HepG2 (cell line): ENCODE results near the gene TRAPPC12. TPM values are rescaled to one million over a fixed set of nuclear protein-coding genes. Genes with fewer than 3 reads are reported as not detected.

Source experiments
- ETV5 ChIP-seq: IDR thresholded peaks from 2 replicates; pipeline ENCODE4 v1.6.1; 2018; ENCODE audit warnings: missing biosample characterization, missing genetic modification reagents, inconsistent platforms, borderline replicate concordance
- NFE2L2 ChIP-seq: fragments of 150-350 bp; IDR thresholded peaks from 2 replicates; pipeline ENCODE4 v1.6.1; 2014; ENCODE audit warnings: low read length
- NFRKB ChIP-seq: fragments of 450-650 bp; IDR thresholded peaks from 2 replicates; pipeline ENCODE4 v1.6.1; 2017
- SP140L ChIP-seq: sonication (generic); formaldehyde crosslinking; IDR thresholded peaks from 2 replicates; pipeline ENCODE4 v1.4.0; 2020; ENCODE audit warnings: missing genetic modification reagents, borderline replicate concordance
- ZNF225 ChIP-seq: sonication (generic); formaldehyde crosslinking; IDR thresholded peaks from 2 replicates; pipeline ENCODE4 v1.4.0; 2020; ENCODE audit warnings: mild to moderate bottlenecking, missing genetic modification reagents
- ZNF570 ChIP-seq: sonication (generic); formaldehyde crosslinking; IDR thresholded peaks from 2 replicates; pipeline ENCODE4 v1.4.0; 2020; ENCODE audit warnings: mild to moderate bottlenecking, missing genetic modification reagents, borderline replicate concordance
- polyA plus RNA-seq, 8 experiments: library from polyadenylated mRNA; depleted of rRNA in 3 of 8; stranded (reverse) in 7 of 8; unstranded in 1 of 8; fragments of >200 nt; fragmentation: Illumina TruSeq in 4 of 8; extraction: Trizol in 4 of 8; gene quantifications; 2 replicates each; pipeline versions ENCODE4 v1.2.1 to v1.2.3, GENCODE V29; 2011 to 2016; ENCODE audit warnings: low read depth in 4 of 8, missing spikeins in 1 of 8, mixed read lengths in 1 of 8; ENCODE audit not compliant: insufficient read depth in 1 of 8
- total RNA-seq, 5 experiments: library from RNA; depleted of rRNA; stranded (reverse); fragments of >200 nt; fragmentation: Illumina TruSeq; extraction: Trizol; gene quantifications; 2 replicates each; pipeline ENCODE4 v1.2.3, GENCODE V29; 2016; ENCODE audit warnings: low read depth in 1 of 5
- TF ChIP-seq, protein P1 (sequence below): sonication (generic); formaldehyde crosslinking; IDR thresholded peaks from 2 replicates; pipeline ENCODE4 v1.9.0; 2021; ENCODE audit warnings: missing genetic modification reagents, borderline replicate concordance
- TF ChIP-seq, protein P2 (sequence below): sonication (generic); formaldehyde crosslinking; IDR thresholded peaks from 2 replicates; pipeline ENCODE4 v1.4.0; 2020; ENCODE audit warnings: missing genetic modification reagents
- TF ChIP-seq, protein P3 (sequence below): sonication (generic); formaldehyde crosslinking; IDR thresholded peaks from 2 replicates; pipeline ENCODE4 v1.5.0; 2020; ENCODE audit warnings: mild to moderate bottlenecking, missing genetic modification reagents
- TF ChIP-seq, protein P4 (sequence below): sonication (generic); formaldehyde crosslinking; IDR thresholded peaks from 2 replicates; pipeline ENCODE4 v1.4.0; 2020; ENCODE audit warnings: missing genetic modification reagents
- TF ChIP-seq, protein P5 (sequence below): IDR thresholded peaks from 2 replicates; pipeline ENCODE4 v1.6.1; 2016; ENCODE audit warnings: low read depth, control low read depth

The TRAPPC12 gene
- total and polyA plus RNA-seq, 2 of the 13 experiments (the other 11 are each of a cell fraction or from before 2014, with no cell fraction given), result 46.4 to 97.7 TPM

DNA sequence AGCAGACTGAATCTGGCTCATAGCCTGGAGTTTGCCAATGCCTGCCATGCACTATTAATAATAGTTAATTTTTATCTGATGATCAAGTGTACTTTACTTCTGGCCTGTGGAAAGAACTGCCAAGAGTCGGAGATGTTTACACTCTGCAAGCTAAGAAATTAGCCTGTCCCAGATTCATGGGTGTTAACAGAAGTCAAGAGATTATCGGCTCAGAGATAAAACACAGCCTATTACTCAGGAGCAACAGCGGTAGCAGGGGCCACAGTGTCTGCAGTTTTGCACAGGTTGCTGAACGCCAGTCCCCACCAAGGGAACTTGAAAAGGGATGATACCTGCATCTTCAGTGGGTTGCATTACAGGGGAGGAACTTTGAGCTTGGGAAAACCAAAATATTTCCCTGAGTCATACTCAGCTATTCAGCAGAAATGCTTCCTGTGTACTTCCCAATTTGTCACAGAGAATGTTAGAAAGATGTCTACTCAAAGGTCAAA lies 144.1 kb downstream of the TRAPPC12 start (continued):
- TF ChIP-seq, protein P1, sequence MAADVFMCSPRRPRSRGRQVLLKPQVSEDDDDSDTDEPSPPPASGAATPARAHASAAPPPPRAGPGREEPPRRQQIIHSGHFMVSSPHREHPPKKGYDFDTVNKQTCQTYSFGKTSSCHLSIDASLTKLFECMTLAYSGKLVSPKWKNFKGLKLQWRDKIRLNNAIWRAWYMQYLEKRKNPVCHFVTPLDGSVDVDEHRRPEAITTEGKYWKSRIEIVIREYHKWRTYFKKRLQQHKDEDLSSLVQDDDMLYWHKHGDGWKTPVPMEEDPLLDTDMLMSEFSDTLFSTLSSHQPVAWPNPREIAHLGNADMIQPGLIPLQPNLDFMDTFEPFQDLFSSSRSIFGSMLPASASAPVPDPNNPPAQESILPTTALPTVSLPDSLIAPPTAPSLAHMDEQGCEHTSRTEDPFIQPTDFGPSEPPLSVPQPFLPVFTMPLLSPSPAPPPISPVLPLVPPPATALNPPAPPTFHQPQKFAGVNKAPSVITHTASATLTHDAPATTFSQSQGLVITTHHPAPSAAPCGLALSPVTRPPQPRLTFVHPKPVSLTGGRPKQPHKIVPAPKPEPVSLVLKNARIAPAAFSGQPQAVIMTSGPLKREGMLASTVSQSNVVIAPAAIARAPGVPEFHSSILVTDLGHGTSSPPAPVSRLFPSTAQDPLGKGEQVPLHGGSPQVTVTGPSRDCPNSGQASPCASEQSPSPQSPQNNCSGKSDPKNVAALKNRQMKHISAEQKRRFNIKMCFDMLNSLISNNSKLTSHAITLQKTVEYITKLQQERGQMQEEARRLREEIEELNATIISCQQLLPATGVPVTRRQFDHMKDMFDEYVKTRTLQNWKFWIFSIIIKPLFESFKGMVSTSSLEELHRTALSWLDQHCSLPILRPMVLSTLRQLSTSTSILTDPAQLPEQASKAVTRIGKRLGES (CRISPR knock-in tag), result no peak
- TF ChIP-seq NFE2L2, result peak; percentile 86
- TF ChIP-seq ZNF225 (CRISPR knock-in tag), result no peak
- no peak for TF ChIP-seq NFRKB
- TF ChIP-seq, protein P2, sequence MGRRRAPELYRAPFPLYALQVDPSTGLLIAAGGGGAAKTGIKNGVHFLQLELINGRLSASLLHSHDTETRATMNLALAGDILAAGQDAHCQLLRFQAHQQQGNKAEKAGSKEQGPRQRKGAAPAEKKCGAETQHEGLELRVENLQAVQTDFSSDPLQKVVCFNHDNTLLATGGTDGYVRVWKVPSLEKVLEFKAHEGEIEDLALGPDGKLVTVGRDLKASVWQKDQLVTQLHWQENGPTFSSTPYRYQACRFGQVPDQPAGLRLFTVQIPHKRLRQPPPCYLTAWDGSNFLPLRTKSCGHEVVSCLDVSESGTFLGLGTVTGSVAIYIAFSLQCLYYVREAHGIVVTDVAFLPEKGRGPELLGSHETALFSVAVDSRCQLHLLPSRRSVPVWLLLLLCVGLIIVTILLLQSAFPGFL, result no peak
- TF ChIP-seq, protein P3, sequence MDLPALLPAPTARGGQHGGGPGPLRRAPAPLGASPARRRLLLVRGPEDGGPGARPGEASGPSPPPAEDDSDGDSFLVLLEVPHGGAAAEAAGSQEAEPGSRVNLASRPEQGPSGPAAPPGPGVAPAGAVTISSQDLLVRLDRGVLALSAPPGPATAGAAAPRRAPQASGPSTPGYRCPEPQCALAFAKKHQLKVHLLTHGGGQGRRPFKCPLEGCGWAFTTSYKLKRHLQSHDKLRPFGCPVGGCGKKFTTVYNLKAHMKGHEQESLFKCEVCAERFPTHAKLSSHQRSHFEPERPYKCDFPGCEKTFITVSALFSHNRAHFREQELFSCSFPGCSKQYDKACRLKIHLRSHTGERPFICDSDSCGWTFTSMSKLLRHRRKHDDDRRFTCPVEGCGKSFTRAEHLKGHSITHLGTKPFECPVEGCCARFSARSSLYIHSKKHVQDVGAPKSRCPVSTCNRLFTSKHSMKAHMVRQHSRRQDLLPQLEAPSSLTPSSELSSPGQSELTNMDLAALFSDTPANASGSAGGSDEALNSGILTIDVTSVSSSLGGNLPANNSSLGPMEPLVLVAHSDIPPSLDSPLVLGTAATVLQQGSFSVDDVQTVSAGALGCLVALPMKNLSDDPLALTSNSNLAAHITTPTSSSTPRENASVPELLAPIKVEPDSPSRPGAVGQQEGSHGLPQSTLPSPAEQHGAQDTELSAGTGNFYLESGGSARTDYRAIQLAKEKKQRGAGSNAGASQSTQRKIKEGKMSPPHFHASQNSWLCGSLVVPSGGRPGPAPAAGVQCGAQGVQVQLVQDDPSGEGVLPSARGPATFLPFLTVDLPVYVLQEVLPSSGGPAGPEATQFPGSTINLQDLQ (CRISPR knock-in tag), result no peak
- TF ChIP-seq, protein P4, sequence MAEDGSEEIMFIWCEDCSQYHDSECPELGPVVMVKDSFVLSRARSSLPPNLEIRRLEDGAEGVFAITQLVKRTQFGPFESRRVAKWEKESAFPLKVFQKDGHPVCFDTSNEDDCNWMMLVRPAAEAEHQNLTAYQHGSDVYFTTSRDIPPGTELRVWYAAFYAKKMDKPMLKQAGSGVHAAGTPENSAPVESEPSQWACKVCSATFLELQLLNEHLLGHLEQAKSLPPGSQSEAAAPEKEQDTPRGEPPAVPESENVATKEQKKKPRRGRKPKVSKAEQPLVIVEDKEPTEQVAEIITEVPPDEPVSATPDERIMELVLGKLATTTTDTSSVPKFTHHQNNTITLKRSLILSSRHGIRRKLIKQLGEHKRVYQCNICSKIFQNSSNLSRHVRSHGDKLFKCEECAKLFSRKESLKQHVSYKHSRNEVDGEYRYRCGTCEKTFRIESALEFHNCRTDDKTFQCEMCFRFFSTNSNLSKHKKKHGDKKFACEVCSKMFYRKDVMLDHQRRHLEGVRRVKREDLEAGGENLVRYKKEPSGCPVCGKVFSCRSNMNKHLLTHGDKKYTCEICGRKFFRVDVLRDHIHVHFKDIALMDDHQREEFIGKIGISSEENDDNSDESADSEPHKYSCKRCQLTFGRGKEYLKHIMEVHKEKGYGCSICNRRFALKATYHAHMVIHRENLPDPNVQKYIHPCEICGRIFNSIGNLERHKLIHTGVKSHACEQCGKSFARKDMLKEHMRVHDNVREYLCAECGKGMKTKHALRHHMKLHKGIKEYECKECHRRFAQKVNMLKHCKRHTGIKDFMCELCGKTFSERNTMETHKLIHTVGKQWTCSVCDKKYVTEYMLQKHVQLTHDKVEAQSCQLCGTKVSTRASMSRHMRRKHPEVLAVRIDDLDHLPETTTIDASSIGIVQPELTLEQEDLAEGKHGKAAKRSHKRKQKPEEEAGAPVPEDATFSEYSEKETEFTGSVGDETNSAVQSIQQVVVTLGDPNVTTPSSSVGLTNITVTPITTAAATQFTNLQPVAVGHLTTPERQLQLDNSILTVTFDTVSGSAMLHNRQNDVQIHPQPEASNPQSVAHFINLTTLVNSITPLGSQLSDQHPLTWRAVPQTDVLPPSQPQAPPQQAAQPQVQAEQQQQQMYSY (CRISPR knock-in tag), result no peak
- TF ChIP-seq, protein P5, sequence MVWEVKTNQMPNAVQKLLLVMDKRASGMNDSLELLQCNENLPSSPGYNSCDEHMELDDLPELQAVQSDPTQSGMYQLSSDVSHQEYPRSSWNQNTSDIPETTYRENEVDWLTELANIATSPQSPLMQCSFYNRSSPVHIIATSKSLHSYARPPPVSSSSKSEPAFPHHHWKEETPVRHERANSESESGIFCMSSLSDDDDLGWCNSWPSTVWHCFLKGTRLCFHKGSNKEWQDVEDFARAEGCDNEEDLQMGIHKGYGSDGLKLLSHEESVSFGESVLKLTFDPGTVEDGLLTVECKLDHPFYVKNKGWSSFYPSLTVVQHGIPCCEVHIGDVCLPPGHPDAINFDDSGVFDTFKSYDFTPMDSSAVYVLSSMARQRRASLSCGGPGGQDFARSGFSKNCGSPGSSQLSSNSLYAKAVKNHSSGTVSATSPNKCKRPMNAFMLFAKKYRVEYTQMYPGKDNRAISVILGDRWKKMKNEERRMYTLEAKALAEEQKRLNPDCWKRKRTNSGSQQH (CRISPR knock-in tag), result no peak
- no peak for TF ChIP-seq SP140L (CRISPR knock-in tag)
- peak; percentile 33; the same call in 1 of the 2 replicates for TF ChIP-seq ETV5
- TF ChIP-seq ZNF570 (CRISPR knock-in tag), result no peak
